Sigmoid colon (tissue), 7 donors: ENCODE results near the gene STX18. TPM values are rescaled to one million over a fixed set of nuclear protein-coding genes. Genes with fewer than 3 reads are reported as not detected.

Experiments used
- DNase-seq: peaks from one replicate; pipeline ENCODE4 v3.0.0-alpha.2; 2019
- H3K27ac ChIP-seq, 4 donors: fragments of 200-600 bp; sonication (generic); one replicate each; pipeline ENCODE4 v1.5.1; 2016 to 2019; ENCODE audit warnings: mild to moderate bottlenecking in 1 of 4
- H3K27me3 ChIP-seq, 3 donors: fragments of 200-600 bp; sonication (generic); one replicate each; pipeline ENCODE4 v1.5.1; 2019; ENCODE audit warnings: mild to moderate bottlenecking in 1 of 3
- H3K36me3 ChIP-seq, 4 donors: fragments of 200-600 bp; sonication (generic); one replicate each; pipeline ENCODE4 v1.5.1; 2016 to 2019
- H3K4me1 ChIP-seq, 4 donors: fragments of 200-600 bp; sonication (generic); one replicate each; pipeline ENCODE4 v1.5.1; 2017 to 2019
- H3K4me3 ChIP-seq, 4 donors: fragments of 200-600 bp; sonication (generic); one replicate each; pipeline ENCODE4 v1.5.1; 2017 to 2019; ENCODE audit warnings: mild to moderate bottlenecking in 2 of 4, moderate library complexity in 1 of 4
- H3K9me3 ChIP-seq, 4 donors: fragments of 200-600 bp in 3 of 4; sonication (generic) in 3 of 4; one replicate each; pipeline versions ENCODE4 v1.5.1 to v1.6.1; 2013 to 2019
- EP300 ChIP-seq, 4 donors: sonication (generic); formaldehyde crosslinking; IDR thresholded peaks; one replicate each; pipeline ENCODE4 v1.6.1; 2017; ENCODE audit warnings: antibody characterized with exemption in 4 of 4
- POLR2A ChIP-seq, 2 donors: fragments of 450-650 bp; IDR thresholded peaks; one replicate each; pipeline ENCODE4 v1.6.1; 2016; ENCODE audit warnings: antibody characterized with exemption in 2 of 2, mild to moderate bottlenecking in 2 of 2, moderate library complexity in 2 of 2
- POLR2AphosphoS5 ChIP-seq, 4 donors: sonication (generic); formaldehyde crosslinking; IDR thresholded peaks; one replicate each; pipeline ENCODE4 v1.6.1; 2017; ENCODE audit warnings: antibody characterized with exemption in 4 of 4
- WGBS, 2 donors: extraction: QIAGEN DNeasy Blood & Tissue Kit; methylation state at CpG; one replicate each; pipeline ENCODE4 v1.1.7; 2013; 5-methylcytosine and 5-hydroxymethylcytosine counted together
- intact Hi-C: fragments of 100-400 bp; cut with DNase I; formaldehyde crosslinking; loops from one replicate; pipeline ENCODE4 v1.15.1; 2023
- polyA plus RNA-seq, 3 donors: library from polyadenylated mRNA; stranded (reverse); fragments of 200-250 nt; gene quantifications; one replicate each; pipeline ENCODE4 v1.2.3, GENCODE V29; 2013
- total RNA-seq, 4 donors: library from RNA; depleted of rRNA; stranded (reverse); fragments of >200 nt; gene quantifications; one replicate each; pipeline ENCODE4 v1.1.0, GENCODE V29; 2016
- TF ChIP-seq, protein P1 (sequence below), 4 experiments: fragments of 450-650 bp in 3 of 4; fragments of 200-600 bp in 1 of 4; IDR thresholded peaks; one replicate each; pipeline ENCODE4 v1.5.1; 2016 to 2019; ENCODE audit warnings: antibody characterized with exemption in 4 of 4, mild to moderate bottlenecking in 3 of 4, moderate library complexity in 2 of 4
- donor health status: healthy with polysubstance abuse.
- donor health status: Bipolar disorder and iron deficiency.
- donor health status: healthy.

The STX18 gene
- total and polyA plus RNA-seq, 7 donors, result 23.5 to 45.1 (median 26.3) TPM

DNA sequence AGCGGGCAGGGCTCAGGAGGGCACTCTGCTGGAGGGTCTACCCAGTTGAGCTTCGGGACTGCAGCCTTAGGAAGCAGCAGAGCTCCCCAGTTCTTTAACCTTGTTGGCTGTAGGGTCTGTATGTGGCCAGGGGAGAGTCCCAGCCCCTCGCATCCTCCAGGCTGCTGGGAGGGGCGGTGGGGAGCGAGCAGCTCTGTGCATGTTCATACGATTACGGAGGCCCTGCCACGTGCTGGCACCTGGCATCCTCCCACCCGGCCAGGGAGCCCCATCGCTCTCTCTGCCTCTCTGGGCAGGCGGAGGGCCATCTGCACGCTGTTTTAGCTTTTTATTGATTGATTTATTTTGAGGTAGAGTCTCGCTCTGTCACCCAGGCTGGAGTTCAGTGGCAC is 133.7 kb downstream of the STX18 start:
- no peak overlapping the region for H3K27ac ChIP-seq
- H3K4me3 ChIP-seq, result no peak overlapping the region
- TF ChIP-seq EP300 (IDR thresholded peaks at IDR 0.05) (no peak), POLR2A (IDR thresholded peaks at IDR 0.05) (no peak), POLR2AphosphoS5 (IDR thresholded peaks at IDR 0.05) (no peak)
- TF ChIP-seq, protein P1, sequence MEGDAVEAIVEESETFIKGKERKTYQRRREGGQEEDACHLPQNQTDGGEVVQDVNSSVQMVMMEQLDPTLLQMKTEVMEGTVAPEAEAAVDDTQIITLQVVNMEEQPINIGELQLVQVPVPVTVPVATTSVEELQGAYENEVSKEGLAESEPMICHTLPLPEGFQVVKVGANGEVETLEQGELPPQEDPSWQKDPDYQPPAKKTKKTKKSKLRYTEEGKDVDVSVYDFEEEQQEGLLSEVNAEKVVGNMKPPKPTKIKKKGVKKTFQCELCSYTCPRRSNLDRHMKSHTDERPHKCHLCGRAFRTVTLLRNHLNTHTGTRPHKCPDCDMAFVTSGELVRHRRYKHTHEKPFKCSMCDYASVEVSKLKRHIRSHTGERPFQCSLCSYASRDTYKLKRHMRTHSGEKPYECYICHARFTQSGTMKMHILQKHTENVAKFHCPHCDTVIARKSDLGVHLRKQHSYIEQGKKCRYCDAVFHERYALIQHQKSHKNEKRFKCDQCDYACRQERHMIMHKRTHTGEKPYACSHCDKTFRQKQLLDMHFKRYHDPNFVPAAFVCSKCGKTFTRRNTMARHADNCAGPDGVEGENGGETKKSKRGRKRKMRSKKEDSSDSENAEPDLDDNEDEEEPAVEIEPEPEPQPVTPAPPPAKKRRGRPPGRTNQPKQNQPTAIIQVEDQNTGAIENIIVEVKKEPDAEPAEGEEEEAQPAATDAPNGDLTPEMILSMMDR (IDR thresholded peaks at IDR 0.05), result no peak
- WGBS, 2 donors, result 59 to 77% methylated on average over 13 of the region's 13 CpGs
- H3K4me1 ChIP-seq, result no peaks in the 10 kb centered on the region
- no peak for DNase-seq
- intact Hi-C loops, result no loop called here
- H3K36me3 ChIP-seq, result no peaks in the 10 kb centered on the region
- H3K27me3 ChIP-seq, result peaks cover 0 to 40% (median 7%) of the 10 kb centered on the region in 3 donors
- no peaks in the 10 kb centered on the region for H3K9me3 ChIP-seq

DNA sequence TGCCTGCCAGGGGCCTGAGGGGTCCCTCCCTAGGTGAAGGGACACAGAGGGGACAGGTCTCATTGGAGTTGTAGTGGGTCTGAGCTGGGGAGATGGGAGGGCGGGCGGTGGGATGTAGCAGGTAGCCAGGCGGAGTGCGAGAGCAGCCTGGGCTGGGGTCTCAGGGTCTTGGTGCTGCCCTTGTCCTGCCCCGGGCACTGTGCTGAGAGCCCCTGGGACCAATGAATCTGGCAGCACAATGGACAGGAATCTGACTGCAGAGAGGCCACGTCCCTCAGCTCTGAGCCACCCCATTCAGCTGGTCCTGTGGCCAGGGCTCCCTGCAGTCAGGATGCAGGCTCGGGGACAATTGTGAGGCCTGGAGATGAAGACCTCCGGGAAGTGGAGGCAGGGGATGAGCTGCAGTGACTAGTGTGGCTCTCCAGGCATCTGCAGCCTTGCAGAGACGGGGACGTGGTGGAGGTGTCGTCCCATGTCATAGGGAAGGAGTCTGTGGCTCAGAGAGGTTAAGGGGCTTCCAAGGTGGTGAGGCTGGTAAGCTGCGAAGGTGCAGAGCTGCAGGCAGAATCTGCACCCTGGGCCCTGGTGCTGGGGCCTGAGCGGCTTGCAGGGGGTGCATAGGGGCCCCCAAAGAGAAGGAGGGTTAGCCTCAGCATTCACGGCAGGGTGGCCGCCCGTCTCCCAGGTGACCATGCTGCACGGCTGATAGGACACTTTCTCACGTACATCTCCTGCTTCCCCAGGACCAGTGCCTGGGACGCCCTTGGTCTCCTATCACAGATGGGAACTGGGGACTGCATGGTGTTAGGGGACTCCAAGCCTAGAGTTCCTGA is 134.3 kb downstream of the STX18 start:
- DNase-seq, result no peak
- intact Hi-C loops, result no loop called here

GRCh38 chr4:4406455-4407298 is 135.2 kb downstream of the STX18 start:
- TF ChIP-seq EP300 (IDR thresholded peaks at IDR 0.05) (no peak), POLR2AphosphoS5 (IDR thresholded peaks at IDR 0.05) (no peak), POLR2A (IDR thresholded peaks at IDR 0.05) (no peak)
- TF ChIP-seq, protein P1 (IDR thresholded peaks at IDR 0.05), result no peak
- Histone ChIP-seq H3K27me3 (peaks cover 0 to 49% (median 7%) of the 10 kb centered on the region in 3 donors), H3K4me3 (no peak overlapping the region), H3K36me3 (no peaks in the 10 kb centered on the region), H3K9me3 (no peaks in the 10 kb centered on the region), H3K27ac (no peak overlapping the region), H3K4me1 (no peaks in the 10 kb centered on the region)
- intact Hi-C loops, result no loop called here
- no peak for DNase-seq
- 81 to 82% methylated on average over 28 of the region's 28 CpGs for WGBS, 2 donors

More for the DNA sequence above, 134.3 kb downstream of the STX18 start:
- Histone ChIP-seq H3K4me1 (no peaks in the 10 kb centered on the region), H3K36me3 (no peaks in the 10 kb centered on the region), H3K4me3 (no peak overlapping the region), H3K27me3 (peaks cover 0 to 44% (median 7%) of the 10 kb centered on the region in 3 donors), H3K9me3 (no peaks in the 10 kb centered on the region), H3K27ac (no peak overlapping the region)
- TF ChIP-seq POLR2A (IDR thresholded peaks at IDR 0.05) (no peak), POLR2AphosphoS5 (IDR thresholded peaks at IDR 0.05) (no peak), EP300 (IDR thresholded peaks at IDR 0.05) (no peak)
- TF ChIP-seq, protein P1 (IDR thresholded peaks at IDR 0.05), result no peak
- 69 to 84% methylated on average over 19 of the region's 19 CpGs for WGBS, 2 donors

DNA sequence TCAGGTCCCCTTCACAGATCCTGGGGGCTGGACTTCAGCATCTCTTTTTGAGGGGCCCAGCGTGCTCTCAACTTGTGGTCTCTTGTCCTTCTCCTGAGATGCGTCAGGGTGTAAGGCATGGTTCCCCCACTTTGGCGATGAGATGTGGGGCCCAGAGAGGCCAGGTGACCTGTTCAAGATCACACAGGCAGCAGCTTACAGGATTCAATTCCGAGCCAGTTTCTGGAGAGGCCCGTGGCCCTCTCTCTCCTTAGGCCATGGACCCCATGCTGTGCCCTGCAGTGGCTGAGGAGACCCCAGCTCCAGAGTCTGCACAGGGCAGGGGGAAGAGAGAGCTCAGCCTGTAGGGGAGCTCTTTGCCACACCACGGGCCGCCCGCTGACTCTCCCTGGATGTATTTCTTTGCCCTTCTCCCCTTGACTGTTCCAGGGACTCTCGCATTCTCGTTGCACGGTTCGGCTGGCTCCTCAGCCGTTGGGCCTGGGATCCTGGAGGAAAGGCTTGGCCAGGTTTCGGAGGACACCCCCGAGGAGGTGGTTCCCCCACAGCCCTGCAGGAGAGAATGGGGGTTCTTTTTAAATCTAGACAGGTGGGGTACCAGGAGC is 136.4 kb downstream of the STX18 start:
- Histone ChIP-seq H3K4me3 (no peak overlapping the region), H3K9me3 (no peaks in the 10 kb centered on the region), H3K27ac (no peak overlapping the region), H3K27me3 (peaks cover 0 to 61% (median 7%) of the 10 kb centered on the region in 3 donors), H3K36me3 (no peaks in the 10 kb centered on the region), H3K4me1 (no peaks in the 10 kb centered on the region)
- intact Hi-C loops, result no loop called here
- WGBS, 2 donors, result 84 to 86% methylated on average over 15 of the region's 15 CpGs
- DNase-seq, result no peak
- TF ChIP-seq, protein P1 (IDR thresholded peaks at IDR 0.05), result no peak
- TF ChIP-seq POLR2A (IDR thresholded peaks at IDR 0.05) (no peak), POLR2AphosphoS5 (IDR thresholded peaks at IDR 0.05) (no peak), EP300 (IDR thresholded peaks at IDR 0.05) (no peak)
